NCI-H187 treated with DMSO at 0.1 percent for 48 hours (cell line): ENCODE results near the gene SLC26A5.

Source experiments
- DNase-seq: peaks from one replicate; lab custom pipeline; 2025; lab: John Stamatoyannopoulos, UW

Gene SLC26A5

DNA sequence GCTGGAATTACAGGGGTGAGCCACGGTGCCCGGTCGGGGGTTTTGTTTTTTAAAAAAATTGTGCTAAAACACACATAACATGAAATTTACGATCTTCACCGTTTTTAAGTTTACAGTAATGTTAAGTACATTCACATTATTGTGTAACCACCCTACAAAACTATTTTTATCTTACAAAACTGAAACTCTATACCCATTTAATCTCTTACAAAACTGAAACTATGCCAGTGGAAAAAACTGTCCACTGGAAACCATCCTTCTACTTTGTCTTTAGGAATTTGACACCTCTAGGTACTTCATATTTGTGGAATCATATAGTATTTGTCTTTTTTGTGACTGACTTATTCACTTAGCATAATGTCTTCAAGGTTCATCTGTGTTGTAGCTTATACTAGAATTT lies 99.6 kb downstream of the SLC26A5 start:
- no peak for DNase-seq

GRCh38 chr7:103344453-103345149 lies 101.4 kb downstream of the SLC26A5 start, which contains the start of gene DNAJC2:
Gene DNAJC2 (minus strand): TSS chr7:103344767. CDS start chr7:103344622, 145 bp downstream.
- DNase-seq, result peak; percentile 87

DNA sequence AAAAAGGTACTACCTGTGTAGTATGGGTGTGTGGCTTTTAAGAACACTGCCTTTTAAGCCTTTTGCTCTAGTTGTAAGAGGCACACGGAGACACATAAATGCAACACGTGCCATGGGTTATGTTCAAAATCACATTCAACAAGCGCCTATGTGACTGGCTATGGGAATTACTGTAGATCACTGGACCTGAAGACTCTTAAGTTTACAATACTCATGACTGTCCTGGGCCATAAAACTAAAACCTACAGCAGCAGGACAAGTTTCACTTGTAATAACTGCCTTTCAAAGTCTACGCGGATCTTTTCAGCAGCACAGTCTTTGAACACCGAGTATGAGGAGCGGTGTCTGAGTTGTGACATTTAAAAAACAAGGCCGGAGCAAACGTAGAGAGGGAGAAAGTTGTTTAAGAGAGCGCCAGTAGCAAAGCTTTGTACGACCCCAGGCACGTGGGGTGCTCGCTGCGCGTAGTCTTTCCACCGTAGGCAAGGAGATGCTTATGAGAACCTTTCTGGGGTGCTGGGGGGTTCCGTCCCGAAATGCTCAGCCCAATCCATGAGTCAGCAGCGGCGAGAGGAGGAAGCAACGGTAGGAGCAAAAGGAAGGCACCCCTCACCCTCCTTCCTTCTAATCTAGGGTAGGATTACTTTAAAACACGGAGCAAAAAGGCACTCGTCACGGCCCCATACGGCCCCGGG lies 102.1 kb downstream of the SLC26A5 start:
- DNase-seq, result no peak

DNA sequence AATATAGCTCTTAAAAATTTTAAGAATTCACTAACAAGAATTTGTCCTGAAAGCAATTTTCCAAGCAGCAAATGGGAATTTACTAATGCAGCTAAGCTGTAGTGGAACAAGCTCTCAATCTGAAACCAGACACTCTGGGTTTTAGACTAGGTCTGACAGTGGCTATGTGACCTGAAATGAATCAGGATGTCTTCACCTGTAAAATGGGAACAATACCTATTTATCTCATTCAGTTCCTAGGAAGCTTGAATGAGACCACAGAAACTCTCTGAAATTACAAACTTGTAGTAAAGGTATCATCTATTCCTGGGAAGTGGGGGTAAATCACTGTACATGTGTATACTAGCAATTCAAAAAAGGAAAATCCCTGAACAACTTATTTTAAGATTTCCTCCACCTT lies 102.7 kb downstream of the SLC26A5 start:
- no peak for DNase-seq

GRCh38 chr7:103341466-103341865 lies 104.5 kb downstream of the SLC26A5 start:
- no peak for DNase-seq

DNA sequence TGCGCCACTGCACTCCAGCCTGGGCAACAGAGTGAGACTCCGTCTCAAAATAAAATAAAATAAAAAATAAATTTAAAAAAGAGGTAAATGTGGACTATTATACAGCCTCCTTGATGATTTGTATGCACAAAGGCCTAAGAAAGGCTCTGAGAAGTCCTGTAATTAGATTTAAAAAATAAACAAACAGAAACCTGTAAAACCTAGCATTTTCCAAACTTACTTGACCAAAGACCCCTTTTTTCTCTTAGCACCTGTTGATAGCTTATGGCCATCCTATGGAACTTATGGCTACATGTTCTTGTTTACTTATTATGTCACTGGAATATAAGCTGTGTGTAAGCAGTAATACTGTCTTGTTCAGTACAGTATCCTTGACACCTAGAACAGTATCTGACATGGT lies 107.1 kb downstream of the SLC26A5 start:
- DNase-seq, result no peak

- no peak for DNase-seq
These were observed 109.2 kb downstream of the SLC26A5 start for GRCh38 chr7:103336761-103337160.

DNA sequence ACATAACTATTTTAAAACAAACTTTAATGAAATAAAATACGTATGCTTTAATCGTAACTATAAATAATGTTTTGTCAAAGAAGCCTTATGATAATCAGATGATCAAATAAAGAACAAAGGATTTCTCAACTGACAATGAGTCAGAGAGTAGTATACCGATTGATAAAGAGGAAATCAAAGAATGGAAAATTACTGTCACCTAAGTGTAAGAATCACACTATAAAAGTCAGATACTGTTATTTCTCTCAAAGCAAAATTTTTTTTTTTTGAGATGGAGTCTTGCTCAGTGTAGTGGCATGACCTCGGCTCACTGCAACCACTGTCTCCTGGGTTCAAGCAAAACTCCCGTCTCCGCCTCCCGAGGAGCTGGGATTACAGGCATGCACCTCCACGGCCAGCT lies 120.3 kb downstream of the SLC26A5 start:
- no peak for DNase-seq
